GM12878 (cell line): Measurements from ENCODE around the gene YARS1. TPM values are rescaled to one million over a fixed set of nuclear protein-coding genes. Genes with fewer than 3 reads are reported as not detected.

ENCODE experiments used
- ATAC-seq: fragments of 200-7000 bp; cut with Tn5 transposase; 3 replicates; pipeline ENCODE4 v1.9.1; 2020; ENCODE audit warnings: mild to moderate bottlenecking, moderate library complexity
- BruUV-seq: library from RNA; stranded (reverse); fragments of 400-500 nt; replicated peaks from 2 replicates; lab custom pipeline; 2021; lab: Mats Ljungman, UMichigan
- CTCF ChIA-PET: fragments of 300-600 bp; sonication (Branson Sonifier 250); formaldehyde crosslinking; extraction: SDS; loops from one replicate; lab custom pipeline; 2021; ENCODE audit warnings: inconsistent platforms; lab: Yijun Ruan, JAX
- POLR2A ChIA-PET: fragments of 350-600 bp; formaldehyde crosslinking; extraction: SDS; loops from one replicate; lab custom pipeline; 2021; ENCODE audit warnings: inconsistent platforms; lab: Charles Lee
- RAD21 ChIA-PET: fragments of 300-600 bp; sonication (Branson Sonifier 250); formaldehyde crosslinking; loops from one replicate; lab custom pipeline; 2023; ENCODE audit warnings: antibody characterized with exemption; ENCODE audit not compliant: unreplicated experiment; lab: Charles Lee
- SMC1A ChIA-PET: fragments of 300-600 bp; sonication (Branson Sonifier 250); formaldehyde crosslinking; loops from one replicate; lab custom pipeline; 2023; ENCODE audit not compliant: unreplicated experiment, uncharacterized antibody; lab: Charles Lee
- DNase-seq: peaks from one replicate; pipeline ENCODE4 v3.0.0-alpha.2; 2011; ENCODE audit warnings: low read depth, low spot score
- FAIRE-seq: peaks from 3 replicates; lab custom pipeline; 2011; peaks lifted over from hg19 to GRCh38; lab: Jason Lieb, UNC
- H2AFZ ChIP-seq: 2 replicates; pipeline ENCODE4 v1.6.0; 2011; ENCODE audit warnings: low read depth, low read length, control low read depth; ENCODE audit not compliant: control insufficient read depth
- H3K27ac ChIP-seq: 2 replicates; pipeline ENCODE4 v1.5.1; 2011; ENCODE audit warnings: control low read depth; ENCODE audit not compliant: control insufficient read depth, insufficient read depth
- H3K27me3 ChIP-seq, 2 experiments: replicated peaks in 1 of 2; 2 replicates each; pipeline versions ENCODE4 v1.6.0 to v1.6.1; 2011; ENCODE audit warnings: low read length in 1 of 2; ENCODE audit not compliant: control insufficient read depth in 2 of 2, insufficient read depth in 2 of 2
- H3K36me3 ChIP-seq, 2 experiments: 2 replicates each; pipeline ENCODE4 v1.5.1; 2011; ENCODE audit warnings: low read length in 1 of 2; ENCODE audit not compliant: control insufficient read depth in 2 of 2, insufficient read depth in 2 of 2
- H3K4me1 ChIP-seq: 2 replicates; pipeline ENCODE4 v1.6.1; 2011; ENCODE audit warnings: mild to moderate bottlenecking, low read length, moderate library complexity, mixed read lengths; ENCODE audit not compliant: control insufficient read depth, insufficient read depth
- H3K4me2 ChIP-seq: 2 replicates; pipeline ENCODE4 v1.6.0; 2011; ENCODE audit warnings: control low read depth; ENCODE audit not compliant: control insufficient read depth, insufficient read depth
- H3K4me3 ChIP-seq: fragments of 200-600 bp; sonication (generic); 2 replicates; pipeline ENCODE4 v1.5.1; 2016
- H3K79me2 ChIP-seq: 2 replicates; pipeline ENCODE4 v1.6.0; 2011; ENCODE audit warnings: low read length; ENCODE audit not compliant: control insufficient read depth, insufficient read depth
- H3K9ac ChIP-seq: 2 replicates; pipeline ENCODE4 v1.8.0; 2011; ENCODE audit warnings: low read length, control low read depth, mixed read lengths; ENCODE audit not compliant: control insufficient read depth, insufficient read depth
- H3K9me3 ChIP-seq: replicated peaks from 3 replicates; pipeline ENCODE4 v1.5.1; 2011; ENCODE audit warnings: mild to moderate bottlenecking, low read length; ENCODE audit not compliant: control insufficient read depth, insufficient read depth
- H4K20me1 ChIP-seq: 2 replicates; pipeline ENCODE4 v1.6.0; 2011; ENCODE audit not compliant: control insufficient read depth, insufficient read depth
- ASH2L ChIP-seq: fragments of 300-600, 200-600 bp; sonication (generic); IDR thresholded peaks from 2 replicates; pipeline ENCODE4 v1.6.1; 2017; ENCODE audit warnings: low read depth, mild to moderate bottlenecking, borderline replicate concordance
- ATF3 ChIP-seq: IDR thresholded peaks from 2 replicates; pipeline ENCODE4 v1.6.1; 2011; ENCODE audit warnings: low read depth, mild to moderate bottlenecking, low read length, moderate library complexity, borderline replicate concordance; ENCODE audit errors: extremely low read depth
- E2F4 ChIP-seq: IDR thresholded peaks from 2 replicates; pipeline ENCODE4 v1.6.1; 2012; ENCODE audit warnings: low read depth, low read length, improper control_type of control experiment
- E4F1 ChIP-seq: fragments of 450-650 bp; IDR thresholded peaks from 2 replicates; pipeline ENCODE4 v1.6.1; 2018; ENCODE audit warnings: borderline replicate concordance, mild to moderate bottlenecking; ENCODE audit not compliant: partially characterized antibody
- FOS ChIP-seq: IDR thresholded peaks from 3 replicates; pipeline ENCODE4 v1.6.1; 2011; ENCODE audit warnings: borderline replicate concordance; ENCODE audit not compliant: insufficient read length; ENCODE audit errors: extremely low read depth
- HDAC2 ChIP-seq: fragments of 200-600 bp; sonication (generic); IDR thresholded peaks from 2 replicates; pipeline ENCODE4 v1.6.1; 2017
- MEF2A ChIP-seq: IDR thresholded peaks from 2 replicates; pipeline ENCODE4 v1.6.1; 2011; ENCODE audit warnings: low read depth, mild to moderate bottlenecking, low read length, moderate library complexity; ENCODE audit not compliant: insufficient read depth
- MTA3 ChIP-seq: IDR thresholded peaks from 2 replicates; pipeline ENCODE4 v1.6.1; 2012; ENCODE audit warnings: low read length, inconsistent platforms, borderline replicate concordance
- RCOR1 ChIP-seq: conservative IDR thresholded peaks from 2 replicates; pipeline ENCODE4 v1.6.1; 2012; ENCODE audit warnings: low read depth, low read length, improper control_type of control experiment
- SIN3A ChIP-seq: IDR thresholded peaks from 2 replicates; pipeline ENCODE4 v1.6.1; 2012; ENCODE audit warnings: low read depth, low read length, improper control_type of control experiment
- STAT3 ChIP-seq: IDR thresholded peaks from 2 replicates; pipeline ENCODE4 v1.6.1; 2011; ENCODE audit warnings: low read depth, low read length, improper control_type of control experiment
- ZBTB33 ChIP-seq: fragments of 450-650 bp; IDR thresholded peaks from 2 replicates; pipeline ENCODE4 v1.6.1; 2017; ENCODE audit warnings: mild to moderate bottlenecking
- ZNF687 ChIP-seq: fragments of 450-650 bp; IDR thresholded peaks from 2 replicates; pipeline ENCODE4 v1.6.1; 2017; ENCODE audit warnings: mild to moderate bottlenecking, moderate library complexity
- WGBS: methylation state at CpG from one replicate; pipeline ENCODE4 v1.1.6; 2016; ENCODE audit warnings: low lambda C conversion rate; ENCODE audit not compliant: insufficient replicate concordance, insufficient coverage; ENCODE audit errors: missing lambda C conversion rate; 5-methylcytosine and 5-hydroxymethylcytosine counted together
- in situ Hi-C: fragments of 300-500 bp; cut with MboI; formaldehyde crosslinking; loops from 9 replicates; pipeline ENCODE4 v1.14.3; 2018; ENCODE audit warnings: mixed read lengths
- intact Hi-C: fragments of 100-400 bp; cut with micrococcal nuclease; formaldehyde crosslinking; loops from one replicate; pipeline ENCODE4 v1.14.2; 2022; ENCODE audit not compliant: unreplicated experiment
- polyA plus RNA-seq, 11 experiments: library from polyadenylated mRNA; depleted of rRNA in 4 of 11; unstranded in 6 of 11; stranded (reverse) in 5 of 11; fragments of >200 nt; fragmentation: Nextera tagmentation in 4 of 11; fragmentation: Illumina TruSeq in 1 of 11; extraction: Ambion mirVana in 4 of 11; extraction: Trizol in 1 of 11; gene quantifications; 1 replicate in 1 of 11; 2 replicates in 10 of 11; pipeline versions ENCODE4 v1.2.1 to v1.2.3, GENCODE V29; 2011 to 2016; ENCODE audit warnings: inconsistent platforms in 2 of 11, missing spikeins in 2 of 11, low read depth in 1 of 11
- total RNA-seq, 4 experiments: library from RNA; depleted of rRNA in 3 of 4; stranded (reverse); fragments of >200 nt in 3 of 4; fragmentation: Illumina TruSeq in 1 of 4; extraction: Trizol in 1 of 4; gene quantifications; 2 replicates each; pipeline versions ENCODE4 v1.2.1 to v1.2.3, GENCODE V29; 2013 to 2021

Gene YARS1
- total and polyA plus RNA-seq, 10 of the 15 experiments (the other 5 are each of a cell fraction or from before 2014, with no cell fraction given) = 39.9 to 202 (median 136) TPM

- DNase-seq (no peak), ATAC-seq (no peak), FAIRE-seq (no peak)
- H3K9me3 ChIP-seq = no peaks in the 10 kb centered on the region
- H3K4me2 ChIP-seq = no peak overlapping the region
- no TSS peak for BruUV-seq
- no peaks in the 10 kb centered on the region for H3K36me3 ChIP-seq
- no peak overlapping the region for H2AFZ ChIP-seq
- ChIA-PET CTCF (interaction anchor here (0.8 to 1.5 kb wide), 2 partner anchors 13 to 124 kb away, joined by 3 to 7 read pairs; no protein-coding TSS in a partner anchor), RAD21 (no interaction called here), POLR2A (no interaction called here), SMC1A (interaction anchor here (1.5 kb wide), 1 partner anchor 26 kb away, joined by 4 read pairs; no protein-coding TSS in a partner anchor)
- H4K20me1 ChIP-seq = no peaks in the 10 kb centered on the region
- peaks cover 0 to 1% of the 10 kb centered on the region in 2 experiments; a peak in 1 of 4 replicates for H3K27me3 ChIP-seq
- TF ChIP-seq STAT3 = no peak
- no peak for TF ChIP-seq ATF3
- TF ChIP-seq MEF2A = no peak
- TF ChIP-seq RCOR1 = no peak
- TF ChIP-seq E4F1 = no peak
- TF ChIP-seq SIN3A = no peak
- no peak for TF ChIP-seq FOS
- no peak for TF ChIP-seq ASH2L
- TF ChIP-seq MTA3 = no peak
- no peak for TF ChIP-seq E2F4
- TF ChIP-seq ZBTB33 = no peak
- TF ChIP-seq HDAC2 = no peak
- TF ChIP-seq ZNF687 = no peak
- H3K4me3 ChIP-seq = no peak overlapping the region
- in situ Hi-C loops = no loop called here
- H3K9ac ChIP-seq = no peak overlapping the region
- H3K4me1 ChIP-seq = peaks cover under 1% of the 10 kb centered on the region
- H3K79me2 ChIP-seq = no peaks in the 10 kb centered on the region
- WGBS = 22% methylated on average over 4 of the region's 4 CpGs
- intact Hi-C loops = no loop called here
- no peak overlapping the region for H3K27ac ChIP-seq
Measured at GRCh38 chr1:32748348-32748747, 68.8 kb downstream of the YARS1 start.
